CD4-positive, alpha-beta T cell treated with Interleukin-21 for 1 hour (primary cell): ENCODE results near the gene MYO5A.
"Not testable (repeated sequence)": the region's sequence is repeated elsewhere in the genome, so short reads cannot be mapped to it uniquely, and the experiment has no call there.

ENCODE experiments used
- DNase-seq: peaks from one replicate; pipeline ENCODE4 v3.0.0-alpha.2; 2020

Gene MYO5A

GRCh38 chr15:52528564-52529340, at the start of gene MYO5A:
MYO5A (minus strand) TSS chr15:52528880; CDS start chr15:52528806, 74 bp downstream.
- DNase-seq = peak; percentile 87

GRCh38 chr15:52576692-52577091, 48.0 kb upstream of the MYO5A start:
- DNase-seq = no peak

- DNase-seq = not testable (repeated sequence)
Observed at GRCh38 chr15:52575573-52575972, 46.9 kb upstream of the MYO5A start.

- DNase-seq = no peak
Observed at GRCh38 chr15:52575072-52575471, 46.4 kb upstream of the MYO5A start.

GRCh38 chr15:52574623-52575022, 45.9 kb upstream of the MYO5A start:
- DNase-seq = not testable (repeated sequence)

GRCh38 chr15:52568601-52569585, 40.2 kb upstream of the MYO5A start, which contains the start of gene ARPP19:
ARPP19 (minus strand) TSS chr15:52569030; CDS start chr15:52568892, 138 bp downstream.
- DNase-seq = peak; percentile 89

- DNase-seq = peak; percentile 42
Observed at GRCh38 chr15:52567871-52568600, 39.4 kb upstream of the MYO5A start.

- no peak for DNase-seq
Observed at GRCh38 chr15:52566889-52567288, 38.2 kb upstream of the MYO5A start.

GRCh38 chr15:52565417-52566358, 37.0 kb upstream of the MYO5A start:
- DNase-seq = not testable (repeated sequence)

GRCh38 chr15:52563501-52564060, 34.9 kb upstream of the MYO5A start:
- DNase-seq = no peak

GRCh38 chr15:52559575-52559974, 30.9 kb upstream of the MYO5A start:
- DNase-seq = no peak

GRCh38 chr15:52559022-52559421, 30.3 kb upstream of the MYO5A start:
- DNase-seq = no peak

GRCh38 chr15:52558196-52558595, 29.5 kb upstream of the MYO5A start:
- peak; percentile 36 for DNase-seq

- DNase-seq = no peak
Observed at GRCh38 chr15:52557274-52557641, 28.6 kb upstream of the MYO5A start.

GRCh38 chr15:52556524-52557273, 28.0 kb upstream of the MYO5A start:
- no peak for DNase-seq

GRCh38 chr15:52552303-52552702, 23.6 kb upstream of the MYO5A start:
- no peak for DNase-seq

GRCh38 chr15:52551762-52552161, 23.1 kb upstream of the MYO5A start:
- no peak for DNase-seq

- not testable (repeated sequence) for DNase-seq
Observed at GRCh38 chr15:52551186-52551585, 22.5 kb upstream of the MYO5A start.

GRCh38 chr15:52546031-52546751, 17.5 kb upstream of the MYO5A start:
- DNase-seq = no peak
